Measurements from ENCODE around the gene RNPEPL1. TPM values are rescaled to one million over a fixed set of nuclear protein-coding genes. Genes with fewer than 3 reads are reported as not detected.
"Not testable (repeated sequence)": the region's sequence is repeated elsewhere in the genome, so short reads cannot be mapped to it uniquely, and the experiment has no call there.

The RNPEPL1 gene, protein sequence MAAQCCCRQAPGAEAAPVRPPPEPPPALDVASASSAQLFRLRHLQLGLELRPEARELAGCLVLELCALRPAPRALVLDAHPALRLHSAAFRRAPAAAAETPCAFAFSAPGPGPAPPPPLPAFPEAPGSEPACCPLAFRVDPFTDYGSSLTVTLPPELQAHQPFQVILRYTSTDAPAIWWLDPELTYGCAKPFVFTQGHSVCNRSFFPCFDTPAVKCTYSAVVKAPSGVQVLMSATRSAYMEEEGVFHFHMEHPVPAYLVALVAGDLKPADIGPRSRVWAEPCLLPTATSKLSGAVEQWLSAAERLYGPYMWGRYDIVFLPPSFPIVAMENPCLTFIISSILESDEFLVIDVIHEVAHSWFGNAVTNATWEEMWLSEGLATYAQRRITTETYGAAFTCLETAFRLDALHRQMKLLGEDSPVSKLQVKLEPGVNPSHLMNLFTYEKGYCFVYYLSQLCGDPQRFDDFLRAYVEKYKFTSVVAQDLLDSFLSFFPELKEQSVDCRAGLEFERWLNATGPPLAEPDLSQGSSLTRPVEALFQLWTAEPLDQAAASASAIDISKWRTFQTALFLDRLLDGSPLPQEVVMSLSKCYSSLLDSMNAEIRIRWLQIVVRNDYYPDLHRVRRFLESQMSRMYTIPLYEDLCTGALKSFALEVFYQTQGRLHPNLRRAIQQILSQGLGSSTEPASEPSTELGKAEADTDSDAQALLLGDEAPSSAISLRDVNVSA
- 26.9 TPM for polyA plus RNA-seq (2012; ENCODE audit: low read depth, missing spikeins)

DNA sequence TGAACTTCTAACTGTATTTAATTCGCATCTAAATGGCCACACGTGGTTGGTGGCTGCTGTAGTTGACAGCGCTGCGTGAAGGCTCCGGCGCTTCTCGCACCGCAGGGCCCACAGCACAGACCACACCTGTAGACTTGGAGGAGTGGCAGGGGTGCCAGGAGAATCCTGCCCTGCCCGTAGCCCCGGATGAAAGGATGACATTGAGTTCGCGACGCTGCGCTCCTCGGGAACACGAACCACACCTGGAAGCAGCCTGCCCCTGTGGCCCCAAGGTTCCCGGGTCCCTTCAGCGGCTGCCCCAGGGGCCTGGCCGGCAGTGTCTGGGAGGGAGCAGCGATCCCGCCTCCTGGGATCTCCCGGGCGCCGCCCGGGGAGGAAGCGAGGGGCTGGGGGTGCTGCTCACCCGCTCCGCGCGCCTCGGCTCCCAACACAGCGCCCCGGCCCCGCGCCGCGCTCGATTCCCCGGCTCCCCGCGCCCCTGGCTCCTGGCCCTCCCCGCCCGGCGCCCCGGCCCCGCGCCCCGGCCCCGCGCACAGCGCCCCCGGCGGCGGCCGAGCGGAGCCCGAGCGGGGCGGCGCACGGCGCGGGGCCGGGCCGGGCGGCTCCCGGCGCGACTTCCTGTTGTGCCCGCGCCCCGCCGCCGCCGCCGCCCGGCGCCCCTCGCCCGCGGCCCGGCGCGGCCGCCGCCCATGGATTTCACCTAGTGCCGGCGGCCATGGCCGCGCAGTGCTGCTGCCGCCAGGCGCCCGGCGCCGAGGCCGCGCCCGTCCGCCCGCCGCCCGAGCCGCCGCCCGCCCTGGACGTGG lies at the start of gene RNPEPL1:
Gene RNPEPL1, plus strand, starts transcription at position 613 of the 806 bp plus-strand sequence. Its CDS starts 103 bp downstream, at position 716.
- TF ChIP-seq POLR2AphosphoS5 (IDR thresholded peaks at IDR 0.05; ENCODE audit: low read depth, low read length): no peak; the same call in 1 of the 2 replicates
- TF ChIP-seq SPI1 (IDR thresholded peaks at IDR 0.05; ENCODE audit: low read depth, low read length): no peak
- TF ChIP-seq POU2F2 (IDR thresholded peaks at IDR 0.05; ENCODE audit: low read depth, low read length): no peak
- TF ChIP-seq TAF1 (IDR thresholded peaks at IDR 0.05; ENCODE audit: low read depth, low read length): no peak
- TF ChIP-seq POLR2A (IDR thresholded peaks at IDR 0.05; ENCODE audit: low read depth, low read length): no peak
- TF ChIP-seq PAX5 (IDR thresholded peaks at IDR 0.05; ENCODE audit: insufficient read depth, low read length, severe bottlenecking): no peak
- peak; percentile 70 for DNase-seq (ENCODE audit: insufficient read length, low spot score)
- peak; percentile 86 for FAIRE-seq

DNA sequence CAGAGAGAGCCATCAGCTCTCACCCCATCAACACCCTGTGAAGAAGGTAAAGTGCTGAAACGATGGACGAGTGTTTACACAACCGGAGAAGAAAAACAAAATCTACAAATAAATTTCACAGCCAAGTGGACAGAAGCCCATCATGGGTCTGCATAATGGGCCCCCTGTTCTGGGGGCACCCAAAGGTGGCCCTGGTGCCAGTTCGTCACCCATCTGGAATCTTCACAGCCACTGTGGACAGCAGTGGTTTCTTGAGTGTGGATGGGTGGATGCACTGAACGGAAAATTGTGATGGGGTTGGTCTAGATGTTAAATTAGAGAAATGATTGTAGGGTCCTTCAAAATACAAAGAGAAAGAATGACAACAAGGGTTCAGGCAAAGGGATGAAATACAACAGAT lies 49.3 kb upstream of the RNPEPL1 start:
- FAIRE-seq (no peak), DNase-seq (ENCODE audit: insufficient read length, low spot score) (no peak)
- TF ChIP-seq POU2F2 (IDR thresholded peaks at IDR 0.05; ENCODE audit: low read depth, low read length) (no peak), POLR2AphosphoS5 (IDR thresholded peaks at IDR 0.05; ENCODE audit: low read depth, low read length) (no peak), PAX5 (IDR thresholded peaks at IDR 0.05; ENCODE audit: insufficient read depth, low read length, severe bottlenecking) (no peak), TAF1 (IDR thresholded peaks at IDR 0.05; ENCODE audit: low read depth, low read length) (no peak), POLR2A (IDR thresholded peaks at IDR 0.05; ENCODE audit: low read depth, low read length) (no peak), SPI1 (IDR thresholded peaks at IDR 0.05; ENCODE audit: low read depth, low read length) (no peak)

DNA sequence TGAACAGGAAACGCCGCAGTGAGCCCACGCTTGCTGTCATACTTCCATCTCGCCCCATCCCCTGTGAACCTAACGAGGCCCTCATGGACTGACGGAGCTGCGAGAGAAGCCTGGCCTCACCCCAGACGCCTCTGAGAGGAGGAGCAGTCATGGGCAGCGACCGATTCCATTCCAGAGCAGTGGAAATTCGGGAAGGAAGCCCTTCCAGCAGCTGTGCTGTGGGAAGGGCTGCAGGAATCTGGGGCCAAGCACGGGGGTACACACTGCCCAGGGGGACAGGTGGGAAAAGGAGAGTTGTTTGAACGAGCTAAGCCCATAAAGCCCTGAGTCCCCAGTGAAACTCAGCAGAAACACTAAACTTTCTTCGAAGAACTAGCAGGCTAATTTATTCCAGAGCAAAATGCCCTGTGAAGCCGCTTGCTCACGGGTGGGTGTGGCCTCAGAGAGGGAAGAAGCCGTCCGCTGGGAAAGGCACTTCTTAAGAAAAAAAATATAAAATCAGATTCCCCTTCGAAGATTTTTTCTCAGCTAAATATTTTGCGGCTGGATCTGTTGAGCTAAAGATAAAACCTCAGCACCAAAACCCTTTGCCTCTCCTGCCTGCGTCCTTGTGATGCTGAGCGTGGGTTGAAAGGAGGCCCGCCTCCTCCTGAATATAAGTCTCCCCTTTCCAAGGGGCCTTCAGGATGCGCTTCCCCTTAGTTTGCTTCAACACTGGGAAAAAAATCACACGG lies 48.7 kb upstream of the RNPEPL1 start:
- no peak for FAIRE-seq
- TF ChIP-seq SPI1 (IDR thresholded peaks at IDR 0.05; ENCODE audit: low read depth, low read length): no peak
- TF ChIP-seq POLR2A (IDR thresholded peaks at IDR 0.05; ENCODE audit: low read depth, low read length): no peak
- no peak for TF ChIP-seq PAX5 (IDR thresholded peaks at IDR 0.05; ENCODE audit: insufficient read depth, low read length, severe bottlenecking)
- no peak for TF ChIP-seq POLR2AphosphoS5 (IDR thresholded peaks at IDR 0.05; ENCODE audit: low read depth, low read length)
- DNase-seq (ENCODE audit: insufficient read length, low spot score): no peak

DNA sequence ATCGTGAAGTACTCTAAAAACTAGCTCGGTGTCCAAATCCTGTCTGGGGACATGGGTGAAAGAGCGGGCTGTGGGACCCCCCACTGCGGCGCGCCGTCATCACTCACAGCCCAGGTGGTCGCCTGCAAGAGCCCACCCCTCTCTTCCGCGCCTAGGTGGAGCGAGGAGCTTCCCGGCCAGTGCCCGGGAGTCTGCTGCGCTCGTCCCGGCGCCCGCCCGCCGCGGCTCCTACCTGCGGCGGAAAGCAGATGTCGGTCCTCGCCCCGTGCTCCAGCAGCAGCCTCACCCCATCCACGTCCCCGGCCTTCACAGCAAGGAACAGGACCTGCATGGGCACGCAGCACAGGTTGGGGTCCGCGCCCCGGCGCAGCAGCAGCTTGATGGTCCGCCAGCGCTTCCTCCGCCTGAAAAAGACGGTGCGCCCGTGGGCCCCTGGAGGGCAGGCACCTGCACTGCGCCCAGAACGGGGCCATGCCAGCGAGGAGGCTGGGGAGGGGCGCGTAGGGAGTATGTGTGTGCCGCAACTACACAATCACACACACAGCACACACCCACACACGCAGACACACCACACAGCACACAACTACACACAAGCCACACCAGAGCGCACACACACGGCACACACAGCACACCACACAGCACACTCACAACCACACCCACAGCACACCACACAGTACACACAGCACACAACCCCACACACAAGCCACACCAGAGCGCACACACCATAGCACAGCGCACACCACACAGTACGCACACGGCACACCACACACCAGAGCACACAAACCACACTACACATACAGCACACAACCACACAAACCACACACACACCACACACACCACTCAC lies 47.9 kb upstream of the RNPEPL1 start:
- TF ChIP-seq PAX5 (IDR thresholded peaks at IDR 0.05; ENCODE audit: insufficient read depth, low read length, severe bottlenecking) (no peak), POLR2AphosphoS5 (IDR thresholded peaks at IDR 0.05; ENCODE audit: low read depth, low read length) (no peak), POU2F2 (IDR thresholded peaks at IDR 0.05; ENCODE audit: low read depth, low read length) (no peak), SPI1 (IDR thresholded peaks at IDR 0.05; ENCODE audit: low read depth, low read length) (no peak), TAF1 (IDR thresholded peaks at IDR 0.05; ENCODE audit: low read depth, low read length) (no peak), POLR2A (IDR thresholded peaks at IDR 0.05; ENCODE audit: low read depth, low read length) (no peak)
- FAIRE-seq: peak; percentile 80
- no peak for DNase-seq (ENCODE audit: insufficient read length, low spot score)

DNA sequence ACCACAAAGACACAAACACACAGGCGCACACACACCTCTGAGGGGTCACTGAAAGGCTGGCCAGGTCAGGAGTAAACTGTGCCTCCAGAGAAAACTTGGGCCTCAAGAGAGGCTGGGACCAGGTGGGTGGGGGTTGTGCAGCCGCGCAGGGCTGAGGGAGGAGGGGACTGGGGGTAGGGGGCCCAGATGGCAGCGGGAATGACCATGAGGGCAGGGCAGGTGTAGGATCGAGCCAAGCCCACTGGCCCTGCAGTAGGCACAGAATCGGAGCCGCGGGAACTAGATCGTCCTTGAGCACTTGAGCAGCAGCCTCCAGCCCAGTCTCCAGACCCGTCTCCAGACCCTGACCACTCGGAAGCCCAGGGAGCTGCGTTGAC lies 47.3 kb upstream of the RNPEPL1 start:
- no peak for DNase-seq (ENCODE audit: insufficient read length, low spot score)
- no peak for FAIRE-seq
- no peak for TF ChIP-seq TAF1 (IDR thresholded peaks at IDR 0.05; ENCODE audit: low read depth, low read length)
- TF ChIP-seq SPI1 (IDR thresholded peaks at IDR 0.05; ENCODE audit: low read depth, low read length): no peak
- no peak for TF ChIP-seq POU2F2 (IDR thresholded peaks at IDR 0.05; ENCODE audit: low read depth, low read length)
- TF ChIP-seq POLR2A (IDR thresholded peaks at IDR 0.05; ENCODE audit: low read depth, low read length): no peak
- no peak for TF ChIP-seq PAX5 (IDR thresholded peaks at IDR 0.05; ENCODE audit: insufficient read depth, low read length, severe bottlenecking)
- TF ChIP-seq POLR2AphosphoS5 (IDR thresholded peaks at IDR 0.05; ENCODE audit: low read depth, low read length): no peak

DNA sequence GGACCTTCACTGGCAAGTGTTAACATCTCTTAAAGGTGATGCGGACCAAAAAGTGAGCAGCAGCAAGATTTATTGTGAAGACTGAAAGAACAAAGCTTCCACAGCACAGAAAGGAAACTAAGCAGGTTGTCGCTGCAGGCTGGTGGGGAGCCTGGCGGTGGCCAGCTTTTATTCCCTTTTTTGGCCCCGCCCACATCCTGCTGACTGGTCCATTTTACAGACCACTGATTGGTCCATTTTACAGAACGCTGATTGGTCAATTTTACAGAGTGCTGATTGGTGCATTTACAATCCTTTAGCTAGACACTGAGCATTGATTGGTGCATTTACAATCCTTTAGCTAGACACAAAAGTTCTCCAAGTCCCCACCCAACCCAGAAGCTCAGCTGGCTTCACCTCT lies 46.4 kb upstream of the RNPEPL1 start:
- not testable (repeated sequence) for FAIRE-seq; DNase-seq (ENCODE audit: insufficient read length, low spot score)

DNA sequence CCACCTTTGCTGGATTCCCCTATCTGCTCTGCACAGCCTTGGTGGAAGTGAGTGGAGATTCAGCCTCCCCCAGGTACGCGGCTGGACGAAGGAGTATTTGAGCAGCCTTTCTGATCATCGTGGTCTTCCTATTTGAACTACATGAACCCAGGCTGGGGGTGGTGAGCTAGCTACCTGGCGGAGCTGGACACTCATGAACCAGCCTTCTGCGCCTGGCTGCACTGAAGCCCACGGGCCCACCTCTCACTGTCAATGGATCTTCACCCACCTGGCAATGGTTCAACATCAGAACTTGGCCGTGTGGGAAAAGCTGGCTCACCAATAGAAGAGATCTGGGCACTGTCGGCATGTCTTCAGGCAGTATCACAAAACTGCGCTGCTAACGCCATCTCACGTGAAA lies 45.9 kb upstream of the RNPEPL1 start:
- FAIRE-seq: peak; percentile 33
- no peak for DNase-seq (ENCODE audit: insufficient read length, low spot score)
- TF ChIP-seq POU2F2 (IDR thresholded peaks at IDR 0.05; ENCODE audit: low read depth, low read length) (no peak), TAF1 (IDR thresholded peaks at IDR 0.05; ENCODE audit: low read depth, low read length) (no peak), POLR2A (IDR thresholded peaks at IDR 0.05; ENCODE audit: low read depth, low read length) (no peak), POLR2AphosphoS5 (IDR thresholded peaks at IDR 0.05; ENCODE audit: low read depth, low read length) (no peak), PAX5 (IDR thresholded peaks at IDR 0.05; ENCODE audit: insufficient read depth, low read length, severe bottlenecking) (no peak), SPI1 (IDR thresholded peaks at IDR 0.05; ENCODE audit: low read depth, low read length) (no peak)
